COLO829 (cell line): ENCODE results near the gene TMPRSS6.

ENCODE experiments used
- DNase-seq: peaks from one replicate; pipeline ENCODE4 v3.0.0; 2012; ENCODE audit warnings: low spot score

TMPRSS6 gene

DNA sequence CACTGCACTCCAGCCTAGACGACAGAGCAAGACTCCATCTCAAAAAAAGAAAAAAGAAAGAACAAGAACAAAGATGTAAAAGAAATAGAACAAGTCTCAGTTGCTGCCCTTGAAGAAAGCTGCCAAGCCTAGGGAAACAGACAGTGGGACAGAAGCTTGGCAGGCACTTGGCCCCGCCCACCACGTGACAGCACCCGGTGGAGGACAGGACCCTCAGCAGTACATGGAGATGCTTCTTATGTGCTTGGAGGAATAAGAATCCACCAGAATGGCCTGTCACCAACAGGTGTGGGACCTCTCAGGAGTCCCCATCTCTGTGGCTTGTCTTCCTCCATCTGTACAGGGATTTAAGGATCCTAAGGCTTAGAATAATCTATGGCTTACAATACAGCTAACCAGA lies 7.6 kb upstream of the TMPRSS6 start:
- no peak for DNase-seq

DNA sequence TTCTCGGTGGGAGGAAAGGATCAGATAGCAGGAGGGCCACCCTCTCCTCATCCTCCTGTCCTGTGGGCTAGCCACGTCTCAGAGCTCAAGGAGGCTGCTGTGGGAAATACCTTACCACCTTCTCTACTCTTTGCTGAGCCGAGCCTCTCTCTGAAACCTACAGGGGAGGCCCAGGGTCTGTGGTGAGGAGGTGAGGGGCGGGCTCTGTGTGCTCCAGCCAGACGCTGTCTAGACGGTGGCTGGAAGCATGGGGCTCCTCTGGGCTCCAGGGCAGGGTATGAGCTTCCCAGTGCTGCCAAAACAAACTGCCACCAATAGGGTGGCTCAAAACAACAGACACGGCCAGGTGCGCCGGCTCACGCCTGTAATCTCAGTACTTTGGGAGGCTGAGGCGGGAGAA lies 5.5 kb upstream of the TMPRSS6 start:
- DNase-seq, result no peak

DNA sequence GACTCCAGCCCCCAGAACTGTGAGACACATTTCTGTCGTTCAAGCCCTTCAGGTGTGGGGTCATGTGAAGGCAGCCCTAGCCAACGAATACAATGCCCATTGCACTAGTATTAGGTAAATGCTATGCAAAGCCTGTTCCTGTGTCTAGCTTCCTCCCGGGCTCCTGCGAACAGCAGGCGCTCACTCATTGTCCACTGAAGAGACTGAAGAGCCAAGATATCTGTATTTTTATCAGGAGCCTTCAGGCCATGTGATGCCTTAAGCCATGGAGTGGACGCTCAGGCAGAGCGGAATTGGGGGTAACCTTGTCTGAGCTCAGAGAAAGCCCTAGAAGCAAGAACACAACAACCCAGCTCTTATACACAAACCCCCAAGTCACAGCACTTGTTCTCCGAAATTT lies 4.2 kb upstream of the TMPRSS6 start:
- DNase-seq, result no peak

DNA sequence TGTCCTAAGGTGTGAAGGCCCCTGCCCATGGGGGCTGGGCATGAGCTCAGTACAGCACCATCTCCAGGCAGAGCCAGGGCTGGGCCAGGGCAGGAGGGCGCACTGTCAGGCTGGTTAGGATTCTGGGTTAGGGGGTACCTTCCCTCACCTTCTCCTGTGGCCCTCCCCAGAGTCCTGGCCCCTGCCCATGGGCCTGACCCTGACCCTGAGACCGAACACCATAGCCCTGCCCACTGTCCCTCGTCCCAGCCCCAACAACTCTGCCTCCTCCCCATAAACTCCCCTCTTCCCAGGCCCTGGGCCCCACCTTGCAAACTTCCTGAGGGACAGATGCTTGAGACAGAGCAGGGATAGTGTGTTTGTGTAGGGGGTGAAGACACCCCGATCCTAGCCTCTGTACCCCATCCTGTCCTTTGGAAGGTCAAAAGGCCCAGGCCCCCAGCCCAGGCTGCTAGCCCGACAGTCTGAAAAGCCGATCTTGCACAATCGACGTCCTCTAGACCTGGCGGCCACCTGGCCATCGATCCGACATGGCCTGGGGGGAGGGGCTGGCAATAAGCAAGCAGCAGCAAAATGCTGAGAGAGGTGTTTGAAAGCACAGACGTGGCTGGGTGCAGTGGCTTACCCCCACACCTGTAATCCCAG lies 2.7 kb upstream of the TMPRSS6 start:
- DNase-seq, result no peak

DNA sequence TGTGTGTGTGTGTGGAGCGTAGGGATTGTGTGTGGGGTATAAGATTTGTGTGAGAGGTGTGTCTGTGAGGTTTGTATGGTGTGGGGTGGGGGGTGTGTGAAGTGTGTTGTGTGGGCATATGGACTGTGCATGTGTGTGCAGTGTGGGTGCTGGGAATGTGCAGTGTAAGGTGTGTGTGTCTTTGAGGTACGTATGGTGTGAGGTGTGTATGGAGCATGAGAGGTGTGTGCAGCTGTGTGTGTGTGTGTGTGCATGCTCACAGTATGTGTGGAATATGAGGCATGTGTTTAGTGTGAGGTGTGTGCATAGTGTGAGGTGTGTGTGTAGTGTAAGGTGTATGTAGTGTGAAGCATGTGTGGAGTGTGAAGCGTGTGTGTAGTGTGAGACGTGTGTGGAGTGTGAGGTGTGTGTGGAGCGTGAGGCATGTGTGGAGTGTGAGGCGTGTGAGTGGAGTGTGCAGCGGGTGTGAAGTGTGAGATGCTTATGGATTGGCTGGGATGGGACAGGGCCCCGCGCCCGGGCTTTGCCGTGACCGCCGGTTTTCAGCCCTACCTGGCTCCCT lies 1.7 kb upstream of the TMPRSS6 start:
- no peak for DNase-seq

DNA sequence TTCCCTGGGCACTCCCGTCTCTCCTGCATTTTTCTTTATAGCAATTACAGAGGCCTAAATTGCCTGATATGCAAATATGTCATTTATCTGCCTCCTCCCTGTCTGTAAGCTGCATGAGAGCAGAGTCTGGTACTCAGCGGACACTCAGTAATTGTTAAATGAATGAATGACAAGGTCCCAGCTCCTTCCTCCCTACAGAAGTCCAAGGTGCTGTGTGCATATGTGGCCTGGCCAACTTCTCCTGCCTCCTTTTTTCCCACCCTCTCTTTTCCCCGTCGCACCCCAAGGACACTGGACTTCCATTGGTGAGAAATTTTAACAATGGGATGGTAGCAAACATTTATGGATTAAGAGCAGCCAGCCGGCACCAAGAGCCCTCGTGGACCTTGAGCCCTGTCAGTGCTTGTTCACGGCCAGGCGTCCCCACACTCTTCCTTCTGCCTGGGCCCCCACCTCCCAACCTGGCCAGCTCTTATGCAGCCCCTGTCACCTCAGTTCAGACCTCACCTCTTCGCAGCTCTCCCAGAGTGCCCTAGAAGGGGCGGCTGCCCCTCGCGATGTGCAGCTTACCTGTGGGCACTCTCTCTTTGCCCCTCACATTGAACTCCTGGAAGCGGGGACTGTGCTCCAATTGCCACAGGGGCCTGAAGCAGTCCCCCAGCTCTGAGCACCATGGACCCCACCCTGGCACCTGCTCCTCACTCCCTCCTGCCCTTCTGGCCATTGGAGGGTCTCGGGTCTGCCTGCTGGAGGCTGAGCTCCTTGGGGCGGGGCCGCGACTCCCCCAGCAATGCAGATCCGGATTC lies 1.5 kb downstream of the TMPRSS6 start:
- no peak for DNase-seq

DNA sequence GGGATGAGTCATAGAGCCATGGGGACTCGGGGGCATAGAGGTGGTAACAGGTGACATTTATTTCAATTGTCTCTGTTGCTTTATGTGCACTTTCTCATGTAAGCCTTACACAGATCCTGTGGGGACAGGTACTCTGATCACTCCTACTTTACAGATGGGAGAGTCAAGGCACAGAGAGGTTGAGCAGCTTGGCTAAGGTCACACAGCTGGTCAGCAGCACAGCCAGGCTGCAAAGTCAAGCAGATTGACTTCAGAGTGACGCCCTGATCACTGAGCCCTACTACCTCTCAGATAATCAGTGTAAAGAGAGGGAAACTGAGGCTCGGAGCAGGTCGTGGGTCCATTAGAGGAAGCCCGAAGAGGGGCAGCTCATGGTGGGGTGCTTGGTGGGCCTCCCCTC lies 3.5 kb downstream of the TMPRSS6 start:
- no peak for DNase-seq

DNA sequence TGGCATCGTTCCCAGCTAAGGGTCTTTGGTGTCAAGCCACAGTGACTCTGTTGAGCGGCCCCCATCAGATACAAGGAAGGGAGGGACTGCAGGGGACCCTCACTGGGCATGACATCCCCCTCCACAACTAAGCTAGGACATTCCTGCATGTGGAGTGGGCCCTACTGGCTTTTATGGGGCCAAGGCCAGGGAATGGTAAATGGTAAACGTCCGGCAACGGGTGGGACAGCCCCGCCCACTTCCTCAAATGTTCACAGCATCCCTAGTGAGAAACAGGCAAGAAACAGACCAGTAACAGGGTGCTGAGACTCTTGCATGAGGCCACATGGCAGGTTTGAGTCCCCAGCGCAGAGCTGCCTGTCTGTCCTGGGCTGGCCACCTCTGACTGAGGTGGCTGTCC lies 4.4 kb downstream of the TMPRSS6 start:
- no peak for DNase-seq

DNA sequence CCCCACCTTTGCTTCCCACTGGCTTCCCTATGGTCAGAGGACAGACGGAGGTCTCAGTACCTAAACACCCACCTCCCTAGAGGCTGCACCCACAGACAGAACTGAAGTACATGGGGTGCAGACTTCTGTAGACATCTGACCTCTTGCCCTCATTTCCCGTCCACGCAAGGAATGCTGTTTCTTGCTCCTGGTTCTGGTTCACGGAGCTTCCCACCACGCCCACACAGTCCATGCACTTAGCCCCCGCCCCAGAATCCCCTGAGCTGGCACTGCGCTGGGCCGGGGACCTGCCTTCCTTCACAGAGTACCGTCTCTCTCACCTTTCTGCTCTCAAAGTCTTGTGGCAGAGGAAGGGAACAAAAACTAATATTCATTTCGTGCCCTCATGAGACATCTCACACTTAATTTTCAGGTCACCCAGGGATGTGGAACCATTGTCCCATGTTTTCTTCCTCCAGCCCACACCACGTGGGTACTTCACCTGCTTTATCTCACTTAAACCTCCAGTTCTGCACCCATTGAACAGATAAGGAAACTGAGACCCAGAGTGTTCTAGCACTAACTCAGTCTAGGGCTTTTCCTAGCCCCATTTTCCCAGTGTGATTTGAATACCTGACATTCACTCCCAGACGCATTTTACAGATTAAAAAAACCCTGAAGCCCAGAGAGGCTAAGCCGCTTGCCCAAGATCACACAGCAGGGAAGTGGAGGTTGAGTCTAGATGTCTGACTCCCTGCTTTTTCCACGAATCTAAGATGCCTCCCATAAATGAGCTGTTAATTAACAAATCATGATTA lies 5.7 kb downstream of the TMPRSS6 start:
- no peak for DNase-seq

DNA sequence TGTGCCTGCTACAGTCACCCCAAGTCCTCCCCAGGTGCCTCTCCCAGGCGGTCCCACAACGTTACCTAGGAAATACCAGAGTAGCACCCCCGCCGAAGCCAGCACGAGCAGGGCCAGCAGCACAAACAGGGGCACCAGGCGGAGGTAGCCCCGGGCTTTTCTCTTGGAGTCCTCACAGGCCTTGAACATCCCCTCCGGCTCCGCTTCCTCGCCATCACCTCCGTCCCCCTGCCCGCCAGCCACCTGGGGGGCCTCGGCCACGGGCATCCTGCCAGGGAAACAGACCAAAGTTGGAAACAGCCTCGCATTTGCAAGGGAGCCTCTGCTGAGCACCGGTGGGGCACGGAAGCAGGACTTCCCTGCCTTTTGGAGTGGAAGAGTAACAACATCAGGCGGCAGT lies 6.4 kb downstream of the TMPRSS6 start:
- no peak for DNase-seq

DNA sequence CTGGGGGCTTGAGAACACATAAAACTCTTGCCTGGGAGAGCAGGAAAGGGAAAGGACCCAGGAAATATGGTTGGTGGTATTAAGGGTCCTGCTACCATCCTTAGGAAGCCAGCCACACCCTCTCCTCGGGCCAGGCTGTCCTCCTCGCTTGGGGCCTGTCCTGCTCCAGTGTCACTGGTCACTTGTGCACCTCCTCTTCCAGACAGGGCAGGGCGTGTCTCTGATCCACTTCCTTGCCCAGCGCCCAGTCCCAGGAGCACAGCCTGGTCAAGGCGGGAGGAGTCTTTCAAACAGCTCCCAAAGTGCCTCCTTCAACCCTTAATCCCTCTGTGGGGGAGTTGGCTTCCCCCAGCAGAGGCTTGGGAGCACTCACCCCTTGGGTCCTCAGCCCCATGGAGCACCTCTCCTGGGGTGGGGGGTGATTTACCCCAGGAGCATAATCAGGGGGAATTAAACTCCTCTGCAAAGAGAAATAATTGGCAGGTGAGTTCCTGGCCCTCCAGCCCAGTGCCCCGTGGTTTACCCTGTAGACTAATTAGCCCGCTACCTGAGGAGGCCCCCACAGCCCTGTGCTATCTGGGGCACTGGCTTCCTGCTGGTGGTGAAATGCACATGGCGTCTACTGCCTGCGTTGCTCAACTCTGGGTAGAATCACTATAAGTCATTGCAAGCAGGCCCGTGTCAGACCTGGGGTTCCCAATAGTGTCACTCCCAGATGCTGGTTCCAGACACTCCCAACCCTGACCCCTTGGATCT lies 8.0 kb downstream of the TMPRSS6 start:
- DNase-seq, result no peak

DNA sequence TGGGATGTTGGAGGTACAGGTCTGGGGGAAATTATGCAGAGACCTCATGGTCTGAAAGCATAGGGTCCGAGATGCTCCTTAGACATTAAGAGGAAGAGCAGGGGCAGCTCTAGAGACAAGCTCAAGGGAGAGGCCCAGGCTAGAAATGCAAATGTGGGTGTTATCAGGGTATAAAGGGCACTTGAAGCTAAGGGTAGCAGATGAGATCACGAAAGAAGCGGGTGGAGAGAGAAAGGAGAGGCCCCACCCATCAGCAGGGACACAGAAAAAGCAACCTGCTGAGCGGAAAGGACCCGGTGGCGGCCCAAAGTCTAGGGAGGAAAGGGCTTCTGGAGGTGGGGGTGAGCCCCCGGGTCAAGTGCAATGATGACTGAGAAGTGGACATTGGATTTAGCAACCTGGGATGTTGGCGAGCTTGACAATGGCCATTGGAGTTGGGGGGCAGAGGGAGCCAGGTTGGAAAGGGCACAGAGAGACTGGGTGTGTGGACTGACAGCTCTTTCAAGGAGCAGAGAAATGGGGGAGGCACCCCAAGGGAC lies 8.9 kb downstream of the TMPRSS6 start:
- no peak for DNase-seq

DNA sequence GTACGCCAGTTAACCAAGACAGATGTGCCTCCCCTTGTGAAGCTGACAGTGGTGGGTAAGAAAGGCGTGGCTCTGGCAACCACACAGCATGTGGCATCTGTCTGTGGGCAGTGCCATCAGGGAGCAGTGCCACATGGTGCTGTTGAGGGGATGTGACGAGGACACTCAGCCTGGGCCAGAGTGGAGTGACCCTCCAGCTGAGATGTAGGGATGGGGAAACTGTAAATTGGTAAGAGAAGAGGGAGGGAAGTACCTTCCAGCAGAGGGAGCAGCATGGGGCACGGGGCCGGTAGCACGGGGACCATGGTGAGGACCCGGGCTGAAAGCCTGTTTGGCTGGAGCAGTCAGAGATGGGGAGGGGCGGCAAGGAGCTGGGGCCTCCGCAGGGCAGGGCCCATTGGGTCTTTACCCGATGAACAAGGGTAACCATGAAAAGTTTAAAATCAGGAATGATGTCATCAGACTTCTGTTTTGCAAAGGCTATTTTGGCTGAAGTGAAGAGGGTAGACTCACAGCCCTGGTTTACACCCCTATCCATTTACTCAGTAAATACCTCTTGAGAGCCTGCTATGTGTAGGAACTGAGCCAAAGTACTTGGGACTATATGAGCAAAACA lies 10.4 kb downstream of the TMPRSS6 start:
- DNase-seq, result no peak

DNA sequence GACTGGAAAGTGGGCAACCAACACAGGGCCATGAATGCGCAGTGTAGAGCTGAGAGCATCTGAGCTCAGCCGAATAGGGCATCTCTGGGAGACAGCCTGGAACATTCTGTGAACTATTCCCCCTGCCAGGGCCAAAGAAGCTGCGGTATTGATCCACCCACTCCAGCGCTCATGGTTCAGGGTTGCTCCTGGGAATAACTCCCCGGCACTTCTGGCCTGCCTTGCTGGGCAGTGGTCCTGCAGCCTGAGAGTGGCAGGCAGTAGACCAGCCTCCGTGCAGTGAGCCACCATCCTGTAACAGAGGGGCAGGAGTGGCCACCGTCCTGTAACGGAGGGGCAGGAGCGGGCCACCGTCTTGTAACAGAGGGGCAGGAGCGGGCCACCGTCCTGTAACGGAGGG lies 12.2 kb downstream of the TMPRSS6 start:
- no peak for DNase-seq

DNA sequence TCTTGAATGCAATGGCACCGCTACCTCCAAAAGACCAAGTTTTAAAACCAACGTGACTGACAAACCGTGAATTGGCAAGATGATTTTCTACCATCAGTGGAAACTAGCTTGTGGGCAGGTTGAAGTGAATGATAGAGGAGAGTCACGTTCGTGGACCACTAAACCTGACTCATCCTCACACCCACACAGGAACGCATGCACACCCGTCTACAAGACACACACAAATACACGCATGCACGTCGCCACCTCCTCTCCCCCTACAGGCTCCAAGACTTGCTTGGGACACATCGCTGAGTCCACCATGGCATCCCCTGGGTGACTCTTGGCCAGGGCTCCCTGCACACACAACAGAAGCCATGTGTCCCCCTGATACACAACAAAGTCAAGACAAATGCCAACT lies 14.4 kb downstream of the TMPRSS6 start:
- DNase-seq, result no peak

DNA sequence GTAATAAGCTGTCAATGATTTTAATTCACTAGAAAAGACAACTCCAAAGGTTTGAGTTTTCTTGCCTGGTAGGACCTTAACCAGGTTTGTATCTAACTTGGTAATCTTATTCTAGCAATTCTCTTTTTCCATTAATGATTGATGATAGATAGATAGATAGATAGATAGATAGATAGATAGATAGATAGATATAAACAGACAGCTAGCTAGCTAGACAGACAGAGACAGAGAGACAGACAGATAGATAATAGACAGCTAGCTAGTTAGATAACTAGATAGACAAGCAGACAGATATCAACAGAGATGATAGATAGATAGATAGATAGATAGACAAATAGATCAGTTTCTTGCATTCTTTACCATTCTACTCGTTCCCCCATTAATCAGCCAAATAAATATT lies 15.3 kb downstream of the TMPRSS6 start:
- no peak for DNase-seq

DNA sequence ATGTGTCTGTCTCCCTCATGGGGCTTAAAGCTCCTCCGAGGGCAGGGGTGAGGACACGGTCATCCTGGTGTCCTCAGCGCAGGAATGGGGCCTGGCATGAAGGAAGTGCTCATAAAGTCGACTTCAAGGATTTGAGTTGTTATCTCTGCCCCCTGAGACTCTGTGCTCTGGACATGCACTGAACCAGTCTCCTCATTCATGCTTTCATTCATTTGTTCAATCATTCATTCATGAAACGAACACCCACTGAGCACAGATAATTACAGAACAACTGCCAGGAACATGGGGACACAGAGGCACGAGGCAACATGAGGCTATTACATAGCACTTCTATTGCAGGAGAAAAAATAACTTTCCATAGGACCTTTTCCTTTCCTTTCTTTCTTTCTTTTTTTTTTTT lies 16.5 kb downstream of the TMPRSS6 start:
- no peak for DNase-seq

DNA sequence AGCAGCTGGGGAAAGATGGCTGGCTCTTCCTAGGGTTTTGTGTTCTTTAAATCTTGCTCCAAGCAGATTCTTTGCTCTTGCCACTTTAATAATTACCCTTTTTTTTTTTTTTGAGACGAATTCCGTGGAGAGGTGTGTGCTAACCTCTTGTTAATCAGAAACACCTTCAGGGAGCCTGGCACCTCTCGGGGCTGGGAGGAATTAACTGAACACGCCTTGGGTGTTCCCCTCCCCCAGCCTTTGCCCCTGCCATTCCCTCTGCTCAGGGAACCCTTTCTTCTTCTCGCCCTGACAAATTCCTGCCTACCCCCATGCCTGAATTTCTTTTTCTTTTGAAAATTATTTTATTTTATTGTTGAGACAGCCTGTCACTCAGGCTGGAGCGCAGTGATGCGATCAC lies 17.5 kb downstream of the TMPRSS6 start:
- no peak for DNase-seq

DNA sequence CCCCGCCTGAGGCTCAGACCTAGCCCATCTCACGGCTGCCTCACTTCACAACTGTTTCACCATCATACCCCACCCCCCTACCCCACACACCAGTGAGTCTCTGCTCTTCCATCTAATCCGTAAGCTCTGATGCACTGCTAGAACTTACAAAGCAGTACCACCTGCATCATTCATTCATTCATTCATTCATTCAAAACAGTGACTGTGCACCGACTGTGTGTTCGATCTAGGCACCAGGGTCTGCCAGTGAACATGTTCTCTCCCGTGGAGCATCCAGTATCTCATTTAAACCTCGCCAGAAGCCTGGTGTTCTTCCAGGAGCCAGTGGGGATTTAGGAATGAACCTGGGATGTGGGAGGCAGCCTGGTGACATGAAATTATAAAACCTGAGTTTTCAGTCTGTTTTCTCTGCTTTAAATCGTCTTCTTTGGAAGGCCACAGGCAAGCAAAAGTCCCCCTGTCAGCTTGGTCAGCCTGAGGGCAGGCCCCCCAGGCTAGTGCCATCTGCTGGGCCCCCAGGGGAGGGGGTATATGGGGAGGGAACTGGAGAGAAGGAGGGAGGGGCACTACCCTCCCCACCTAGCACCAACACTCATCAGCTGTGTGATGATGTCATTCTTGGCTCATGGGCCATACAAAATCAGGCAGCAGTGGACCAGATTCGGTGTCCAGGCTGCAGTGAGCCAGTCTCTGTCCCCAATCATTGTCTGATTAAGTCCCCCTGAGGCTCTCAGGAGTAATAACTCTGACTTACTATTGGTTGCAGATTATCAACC lies 18.4 kb downstream of the TMPRSS6 start:
- DNase-seq, result no peak

DNA sequence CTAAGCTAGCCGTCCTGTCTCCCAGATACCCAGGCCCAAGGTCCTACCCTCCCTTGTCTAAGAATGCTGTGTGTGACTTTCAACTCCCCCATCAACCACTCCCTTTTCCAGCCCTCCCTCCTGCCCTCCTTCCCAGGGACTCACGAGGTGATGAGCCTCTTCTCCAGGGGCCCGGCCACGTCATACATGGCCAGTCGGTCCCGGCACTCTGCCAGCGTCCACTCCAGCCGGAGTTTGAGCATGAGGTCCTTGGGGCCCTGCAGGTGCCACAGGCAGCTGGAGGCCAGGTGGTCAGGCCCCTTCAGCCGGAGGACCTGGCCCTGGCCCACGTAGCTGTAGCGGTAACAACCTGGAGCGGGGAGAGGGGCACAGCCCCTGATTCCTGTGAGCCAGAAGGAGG lies 20.1 kb downstream of the TMPRSS6 start:
- DNase-seq, result peak; percentile 40
